H1 (cell line): ENCODE measurements around the gene KPNA3. TPM values are rescaled to one million over a fixed set of nuclear protein-coding genes. Genes with fewer than 3 reads are reported as not detected.

Experiments
- CTCF ChIA-PET: fragments of 300-600 bp; sonication (Branson Sonifier 250); formaldehyde crosslinking; loops from one replicate; lab custom pipeline; 2021; ENCODE audit not compliant: partially characterized antibody; lab: Charles Lee
- POLR2A ChIA-PET: fragments of 300-600 bp; sonication (Branson Sonifier 250); formaldehyde crosslinking; loops from one replicate; lab custom pipeline; 2021; ENCODE audit warnings: inconsistent platforms; ENCODE audit not compliant: partially characterized antibody; lab: Charles Lee
- DNase-seq, 2 experiments: peaks; one replicate each; pipeline versions ENCODE4 v3.0.0 to v3.0.0-alpha.2; 2010 to 2022; ENCODE audit warnings: low spot score in 2 of 2, low read depth in 1 of 2, mixed read lengths in 1 of 2
- FAIRE-seq: peaks from 2 replicates; lab custom pipeline; 2011; peaks lifted over from hg19 to GRCh38; lab: Jason Lieb, UNC
- H2AFZ ChIP-seq: 2 replicates; pipeline ENCODE4 v1.8.1; 2012; ENCODE audit warnings: low read length, inconsistent platforms
- H2AK5ac ChIP-seq: 2 replicates; pipeline ENCODE4 v1.6.1; 2013; ENCODE audit warnings: low read depth, low read length
- H2BK120ac ChIP-seq: replicated peaks from 2 replicates; pipeline ENCODE3; 2013; ENCODE audit warnings: low read depth, low read length, inconsistent platforms
- H2BK12ac ChIP-seq: 2 replicates; pipeline ENCODE4 v1.6.1; 2013; ENCODE audit warnings: low read depth, low read length
- H2BK15ac ChIP-seq: 2 replicates; pipeline ENCODE4 v1.6.1; 2013; ENCODE audit warnings: low read length
- H2BK20ac ChIP-seq: 2 replicates; pipeline ENCODE4 v1.6.1; 2013; ENCODE audit warnings: low read length
- H2BK5ac ChIP-seq: 2 replicates; pipeline ENCODE4 v1.6.1; 2013; ENCODE audit warnings: low read depth, low read length
- H3K14ac ChIP-seq: 2 replicates; pipeline ENCODE4 v1.6.1; 2013; ENCODE audit warnings: inconsistent platforms; ENCODE audit not compliant: insufficient read length
- H3K18ac ChIP-seq: 2 replicates; pipeline ENCODE4 v1.6.1; 2013; ENCODE audit warnings: low read length; ENCODE audit errors: extremely low read depth
- H3K23ac ChIP-seq: 2 replicates; pipeline ENCODE4 v1.6.1; 2013; ENCODE audit warnings: inconsistent platforms; ENCODE audit not compliant: insufficient read length
- H3K23me2 ChIP-seq: 2 replicates; pipeline ENCODE4 v1.6.1; 2013; ENCODE audit warnings: low read depth, low read length
- H3K27ac ChIP-seq: 2 replicates; pipeline ENCODE4 v1.6.1; 2011; ENCODE audit warnings: low read depth, low read length, inconsistent platforms
- H3K27me3 ChIP-seq, 4 experiments: replicated peaks in 1 of 4; 1 replicate in 1 of 4; 2 replicates in 3 of 4; pipeline versions ENCODE4 v1.6.1 to v1.8.1; 2011 to 2013; ENCODE audit warnings: low read length in 3 of 4, mild to moderate bottlenecking in 3 of 4, inconsistent platforms in 2 of 4, mixed read lengths in 2 of 4, moderate library complexity in 1 of 4; ENCODE audit not compliant: control insufficient read depth in 3 of 4, insufficient read depth in 3 of 4; ENCODE audit errors: extremely low read depth in 1 of 4
- H3K36me3 ChIP-seq, 4 experiments: 2 replicates each; pipeline versions ENCODE4 v1.6.1 to v1.8.1; 2011 to 2013; ENCODE audit warnings: mild to moderate bottlenecking in 4 of 4, low read length in 3 of 4, moderate library complexity in 2 of 4, control low read depth in 1 of 4, inconsistent platforms in 1 of 4; ENCODE audit not compliant: insufficient read depth in 4 of 4, control insufficient read depth in 2 of 4
- H3K4ac ChIP-seq: replicated peaks from 2 replicates; pipeline ENCODE3; 2013; ENCODE audit warnings: low read length, low read depth, mixed read lengths, inconsistent platforms; ENCODE audit not compliant: insufficient read length
- H3K4me1 ChIP-seq, 4 experiments: replicated peaks in 1 of 4; 1 replicate in 1 of 4; 2 replicates in 3 of 4; pipeline versions ENCODE4 v1.6.1 to v1.8.1; 2011 to 2013; ENCODE audit warnings: low read length in 3 of 4, inconsistent platforms in 2 of 4, mixed read lengths in 1 of 4; ENCODE audit not compliant: insufficient read depth in 4 of 4, control insufficient read depth in 3 of 4
- H3K4me2 ChIP-seq, 2 experiments: 2 replicates each; pipeline versions ENCODE4 v1.6.1 to v1.8.1; 2011 to 2013; ENCODE audit warnings: low read depth in 2 of 2, low read length in 2 of 2, control low read depth in 1 of 2, inconsistent platforms in 1 of 2, mild to moderate bottlenecking in 1 of 2; ENCODE audit not compliant: insufficient read depth in 1 of 2
- H3K4me3 ChIP-seq, 4 experiments: fragments of 200-600, 300-600 bp in 1 of 4; sonication (generic), shearing (Covaris generic), sonication (Bioruptor Twin) in 1 of 4; 2 replicates each; pipeline versions ENCODE4 v1.5.1 to v1.8.1; 2011 to 2016; ENCODE audit warnings: low read length in 4 of 4, low read depth in 3 of 4, control low read depth in 2 of 4, inconsistent platforms in 2 of 4, mild to moderate bottlenecking in 2 of 4, mixed read lengths in 1 of 4, moderate library complexity in 1 of 4; ENCODE audit not compliant: insufficient read depth in 2 of 4; ENCODE audit errors: extremely low read depth in 1 of 4
- H3K56ac ChIP-seq: replicated peaks from 2 replicates; pipeline ENCODE3; 2013; ENCODE audit warnings: low read depth, mild to moderate bottlenecking, mixed read lengths, low read length, inconsistent platforms; ENCODE audit not compliant: insufficient read length
- H3K79me1 ChIP-seq: 2 replicates; pipeline ENCODE4 v1.6.1; 2013; ENCODE audit warnings: low read depth, low read length, control low read depth
- H3K79me2 ChIP-seq, 2 experiments: 2 replicates each; pipeline versions ENCODE4 v1.6.1 to v1.8.1; 2012 to 2013; ENCODE audit warnings: low read length in 2 of 2, mild to moderate bottlenecking in 2 of 2, inconsistent platforms in 1 of 2; ENCODE audit not compliant: insufficient read depth in 2 of 2, control insufficient read depth in 1 of 2
- H3K9ac ChIP-seq, 4 experiments: replicated peaks in 1 of 4; 1 replicate in 1 of 4; 2 replicates in 3 of 4; pipeline versions ENCODE4 v1.6.1 to v1.8.1; 2011 to 2013; ENCODE audit warnings: low read depth in 3 of 4, low read length in 3 of 4, control low read depth in 2 of 4, mild to moderate bottlenecking in 2 of 4, moderate library complexity in 2 of 4, inconsistent platforms in 1 of 4; ENCODE audit errors: extremely low read depth in 1 of 4
- H3K9me3 ChIP-seq, 2 experiments: 2 replicates each; pipeline versions ENCODE4 v1.6.1 to v1.8.1; 2012 to 2013; ENCODE audit warnings: mild to moderate bottlenecking in 2 of 2, moderate library complexity in 2 of 2, control low read depth in 1 of 2, inconsistent platforms in 1 of 2, low read depth in 1 of 2, low read length in 1 of 2, mixed read lengths in 1 of 2; ENCODE audit not compliant: insufficient read depth in 2 of 2
- H4K20me1 ChIP-seq, 2 experiments: replicated peaks in 1 of 2; 2 replicates each; pipeline versions ENCODE3 to v1.8.1; 2011 to 2013; ENCODE audit warnings: inconsistent platforms in 2 of 2, low read length in 2 of 2, mild to moderate bottlenecking in 1 of 2; ENCODE audit not compliant: insufficient read depth in 2 of 2, control insufficient read depth in 1 of 2
- H4K5ac ChIP-seq: 2 replicates; pipeline ENCODE4 v1.6.1; 2013; ENCODE audit warnings: low read length, low read depth, mixed read lengths, inconsistent platforms; ENCODE audit not compliant: insufficient read length
- H4K8ac ChIP-seq: 2 replicates; pipeline ENCODE4 v1.8.0; 2013; ENCODE audit warnings: mild to moderate bottlenecking, moderate library complexity, low read length, inconsistent platforms; ENCODE audit not compliant: insufficient read depth; ENCODE audit errors: extremely low read depth
- H4K91ac ChIP-seq: replicated peaks from 2 replicates; pipeline ENCODE3; 2013; ENCODE audit warnings: low read length, mixed read lengths, inconsistent platforms; ENCODE audit not compliant: insufficient read length
- ASH2L ChIP-seq: fragments of 200-600, 300-600 bp; sonication (generic); IDR thresholded peaks from one replicate; pipeline ENCODE4 v1.7.1; 2017; ENCODE audit warnings: low read length
- BACH1 ChIP-seq: IDR thresholded peaks from 2 replicates; pipeline ENCODE4 v1.6.1; 2012; ENCODE audit warnings: low read length, improper control_type of control experiment
- CHD2 ChIP-seq: IDR thresholded peaks from 2 replicates; pipeline ENCODE4 v1.6.1; 2012; ENCODE audit warnings: low read length, improper control_type of control experiment
- EZH2 ChIP-seq: fragments of 200-600 bp; sonication (generic); IDR thresholded peaks from 2 replicates; pipeline ENCODE4 v1.7.1; 2012; ENCODE audit warnings: low read depth, mild to moderate bottlenecking, moderate library complexity, low read length, inconsistent platforms; ENCODE audit not compliant: severe bottlenecking
- HDAC2 ChIP-seq, 2 experiments: fragments of 300-600 bp in 1 of 2; sonication (generic) in 1 of 2; IDR thresholded peaks; 2 replicates each; pipeline ENCODE4 v1.6.1; 2011 to 2012; ENCODE audit warnings: low read depth in 2 of 2, low read length in 2 of 2, mild to moderate bottlenecking in 2 of 2, moderate library complexity in 2 of 2, borderline replicate concordance in 1 of 2, inconsistent platforms in 1 of 2
- HDAC6 ChIP-seq: IDR thresholded peaks from one replicate; pipeline ENCODE4 v1.7.1; 2012; ENCODE audit warnings: low read depth, mild to moderate bottlenecking, inconsistent platforms, low read length, moderate library complexity
- JUND ChIP-seq: IDR thresholded peaks from 2 replicates; pipeline ENCODE4 v1.6.1; 2011; ENCODE audit warnings: mild to moderate bottlenecking, improper control_type of control experiment, low read length
- PHF8 ChIP-seq: fragments of 200-600 bp; sonication (generic); conservative IDR thresholded peaks from 2 replicates; pipeline ENCODE4 v1.7.1; 2012; ENCODE audit warnings: low read depth, mild to moderate bottlenecking, inconsistent platforms, low read length, moderate library complexity
- SAP30 ChIP-seq: fragments of 300-600 bp; sonication (generic); IDR thresholded peaks from 2 replicates; pipeline ENCODE4 v1.7.1; 2012; ENCODE audit warnings: low read length, moderate library complexity, mild to moderate bottlenecking, inconsistent platforms; ENCODE audit not compliant: insufficient read depth, insufficient replicate concordance
- SIN3A ChIP-seq, 2 experiments: IDR thresholded peaks in 1 of 2; conservative IDR thresholded peaks in 1 of 2; 2 replicates each; pipeline ENCODE4 v1.6.1; 2011 to 2012; ENCODE audit warnings: low read length in 2 of 2, improper control_type of control experiment in 1 of 2, low read depth in 1 of 2, mild to moderate bottlenecking in 1 of 2
- SP2 ChIP-seq: IDR thresholded peaks from 2 replicates; pipeline ENCODE4 v1.6.1; 2012; ENCODE audit warnings: mild to moderate bottlenecking, low read length, inconsistent platforms
- SUZ12 ChIP-seq: fragments of 200-600 bp; sonication (generic); IDR thresholded peaks from 2 replicates; pipeline ENCODE4 v1.6.1; 2012; ENCODE audit warnings: mild to moderate bottlenecking, inconsistent platforms, low read length, moderate library complexity, mixed read lengths
- WGBS, 2 experiments: shearing (Covaris generic) in 1 of 2; methylation state at CpG; one replicate each; pipeline versions ENCODE4 v1.1.6 to v1.1.7; 2013 to 2015; ENCODE audit warnings: low lambda C conversion rate in 2 of 2, mixed read lengths in 2 of 2, inconsistent platforms in 1 of 2, low coverage in 1 of 2, missing lambda C conversion rate in 1 of 2; ENCODE audit not compliant: insufficient replicate concordance in 2 of 2, insufficient coverage in 1 of 2, insufficient read length in 1 of 2; ENCODE audit errors: extremely low coverage in 1 of 2, missing lambda C conversion rate in 1 of 2; 5-methylcytosine and 5-hydroxymethylcytosine counted together
- polyA plus RNA-seq, 7 experiments: library from polyadenylated mRNA; depleted of rRNA in 3 of 7; stranded (reverse) in 5 of 7; unstranded in 2 of 7; fragments of >200 nt in 5 of 7; fragments of 200-250 nt in 2 of 7; gene quantifications; 1 replicate in 5 of 7; 2 replicates in 1 of 7; 4 replicates in 1 of 7; pipeline versions ENCODE4 v1.2.1 to v1.2.3, GENCODE V29; 2011 to 2013; ENCODE audit warnings: missing spikeins in 2 of 7, mixed read lengths in 2 of 7
- total RNA-seq: library from RNA; stranded (reverse); fragmentation: NEBNext Ultra II Directional; extraction: Animal tissue kit (Norgen Biotek cat#: 25700); gene quantifications from 2 replicates; pipeline ENCODE4 v1.2.1, GENCODE V29; 2021

KPNA3 gene
- total and polyA plus RNA-seq, 2 of the 8 experiments (the other 6 are each of a cell fraction or from before 2014, with no cell fraction given), result 21.4 to 63.2 TPM

DNA sequence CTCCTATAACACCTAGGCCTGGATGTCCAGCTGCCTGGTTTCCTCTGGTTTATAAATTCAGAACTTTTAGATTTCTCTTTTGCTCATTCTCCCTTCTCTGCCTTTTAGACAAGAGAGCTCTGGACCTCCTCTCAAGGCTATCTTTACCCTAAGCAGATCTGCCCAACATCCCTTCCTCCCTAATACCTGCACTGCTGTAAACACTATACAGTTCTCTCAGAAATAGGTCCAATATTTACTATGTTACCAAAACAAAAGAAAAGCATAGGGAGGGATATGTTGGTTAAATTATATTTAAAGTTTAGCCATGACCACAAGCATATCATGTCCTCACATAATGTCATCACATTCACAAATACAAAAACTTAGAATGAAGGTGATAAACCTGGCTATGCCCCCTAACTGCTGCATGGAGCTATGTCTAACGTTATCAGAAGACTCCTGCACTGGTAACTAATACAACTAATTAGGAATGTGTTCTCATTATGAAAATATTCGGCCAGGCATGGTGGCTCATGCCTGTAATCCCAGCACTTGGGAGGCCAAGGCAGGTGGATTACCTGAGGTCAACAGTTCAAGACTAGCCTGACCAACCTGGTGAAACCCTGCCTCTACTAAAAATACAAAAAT is 18.0 kb downstream of the KPNA3 start:
- peaks cover 5% of the 10 kb centered on the region in 2 experiments for H4K20me1 ChIP-seq
- TF ChIP-seq SUZ12, result no peak
- TF ChIP-seq SP2, result no peak
- no peak for TF ChIP-seq BACH1
- TF ChIP-seq SIN3A (conservative IDR thresholded peaks at IDR 0.05 in 1 of 2, IDR thresholded peaks at IDR 0.05 in 1 of 2; ENCODE audit: low read depth in 1 of 2, low read length in 2 of 2), result no peak
- no peak for TF ChIP-seq EZH2
- no peak for TF ChIP-seq HDAC2 (IDR thresholded peaks at IDR 0.05; ENCODE audit: borderline replicate concordance in 1 of 2, low read depth in 2 of 2, low read length in 2 of 2)
- no peak for TF ChIP-seq SAP30
- TF ChIP-seq PHF8, result no peak
- no peak for TF ChIP-seq JUND
- TF ChIP-seq CHD2, result no peak
- no peak for TF ChIP-seq ASH2L
- TF ChIP-seq HDAC6, result no peak

More for the DNA sequence above, 18.0 kb downstream of the KPNA3 start:
- H3K4me3 ChIP-seq, result no peak overlapping the region
- no peak overlapping the region for H2BK5ac ChIP-seq
- no peaks in the 10 kb centered on the region for H3K27me3 ChIP-seq
- no peak overlapping the region for H2BK15ac ChIP-seq
- H3K4ac ChIP-seq, result no peak overlapping the region
- no peak for DNase-seq
- H3K36me3 ChIP-seq, result no peaks in the 10 kb centered on the region
- H3K9me3 ChIP-seq, result no peaks in the 10 kb centered on the region
- no peak overlapping the region for H2AFZ ChIP-seq
- H3K4me2 ChIP-seq, result no peak overlapping the region
- no peak overlapping the region for H3K18ac ChIP-seq
- no peak overlapping the region for H2BK20ac ChIP-seq
- H3K27ac ChIP-seq, result no peak overlapping the region
- H3K23me2 ChIP-seq, result no peaks in the 10 kb centered on the region
- WGBS, 2 experiments, result 88% methylated on average over 2 of the region's 2 CpGs; no CpG with 5 or more reads in 1 of the 2 experiments
- no peak overlapping the region for H4K8ac ChIP-seq
- H4K91ac ChIP-seq, result no peak overlapping the region
- H2BK12ac ChIP-seq, result no peak overlapping the region
- H3K56ac ChIP-seq, result no peak overlapping the region
- ChIA-PET POLR2A (interaction anchor here (0.6 to 3.1 kb wide), 2 partner anchors 18 to 224 kb away, joined by 4 to 10 read pairs; partner anchors contain the start of gene KPNA3), CTCF (interaction anchor here (1.0 to 2.4 kb wide), 3 partner anchors 17 to 47 kb away, joined by 3 to 7 read pairs (median 3); no protein-coding TSS in a partner anchor)
- no peak overlapping the region for H2BK120ac ChIP-seq
- H3K79me2 ChIP-seq, result peaks cover 6 to 99% of the 10 kb centered on the region in 2 experiments
- H3K4me1 ChIP-seq, result no peaks in the 10 kb centered on the region
- no peak overlapping the region for H3K23ac ChIP-seq
- peaks cover 6% of the 10 kb centered on the region; the same call in 1 of the 2 replicates for H3K79me1 ChIP-seq
- no peak overlapping the region for H3K14ac ChIP-seq
- H2AK5ac ChIP-seq, result no peak overlapping the region
- H3K9ac ChIP-seq, result no peak overlapping the region
- H4K5ac ChIP-seq, result no peak overlapping the region
- FAIRE-seq, result no peak
